IMR-90 (cell line): Measurements from ENCODE around the gene SLC23A2. TPM values are rescaled to one million over a fixed set of nuclear protein-coding genes. Genes with fewer than 3 reads are reported as not detected.

Experiments
- ATAC-seq: fragments of 200-7000 bp; cut with Tn5 transposase; 2 replicates; pipeline ENCODE4 v1.9.1; 2020; ENCODE audit warnings: low read depth, mild to moderate bottlenecking, moderate library complexity
- BruUV-seq: library from RNA; stranded (reverse); fragments of 400-500 nt; replicated peaks from 2 replicates; lab custom pipeline; 2021; lab: Mats Ljungman, UMichigan
- CTCF ChIA-PET: fragments of 300-600 bp; formaldehyde crosslinking; extraction: SDS; loops from one replicate; lab custom pipeline; 2021; ENCODE audit warnings: antibody characterized with exemption; lab: Yijun Ruan, JAX
- POLR2A ChIA-PET: fragments of 300-600 bp; sonication (Branson Sonifier 250); formaldehyde crosslinking; loops from one replicate; lab custom pipeline; 2022; ENCODE audit warnings: antibody characterized with exemption; ENCODE audit not compliant: unreplicated experiment; lab: Charles Lee
- DNase-seq: peaks from one replicate; pipeline ENCODE4 v3.0.0; 2013
- H2AFZ ChIP-seq: replicated peaks from 2 replicates; pipeline ENCODE3; 2013; ENCODE audit warnings: low read length, mild to moderate bottlenecking; ENCODE audit not compliant: poor library complexity
- H2AK5ac ChIP-seq: 2 replicates; pipeline ENCODE4 v1.6.1; 2013; ENCODE audit warnings: low read depth, low read length, inconsistent platforms
- H2AK9ac ChIP-seq: replicated peaks from 2 replicates; pipeline ENCODE3; 2013; ENCODE audit warnings: mild to moderate bottlenecking, low read depth, low read length, moderate library complexity; ENCODE audit not compliant: poor library complexity
- H2BK120ac ChIP-seq: 2 replicates; pipeline ENCODE4 v1.6.1; 2013; ENCODE audit warnings: low read depth, low read length, inconsistent platforms
- H2BK15ac ChIP-seq: 3 replicates; pipeline ENCODE4 v1.6.1; 2013; ENCODE audit warnings: low read depth, low read length, inconsistent platforms
- H2BK20ac ChIP-seq: 2 replicates; pipeline ENCODE4 v1.6.1; 2013; ENCODE audit warnings: low read depth, mild to moderate bottlenecking, inconsistent platforms, low read length, moderate library complexity
- H2BK5ac ChIP-seq: 2 replicates; pipeline ENCODE4 v1.6.1; 2013; ENCODE audit warnings: mild to moderate bottlenecking, low read depth, low read length, inconsistent platforms; ENCODE audit not compliant: poor library complexity, severe bottlenecking
- H3K14ac ChIP-seq: replicated peaks from 2 replicates; pipeline ENCODE4 v1.6.1; 2013; ENCODE audit warnings: low read depth, low read length, inconsistent platforms
- H3K18ac ChIP-seq: 2 replicates; pipeline ENCODE4 v1.6.1; 2013; ENCODE audit warnings: low read depth, low read length, control low read depth
- H3K23ac ChIP-seq: 2 replicates; pipeline ENCODE4 v1.6.1; 2013; ENCODE audit warnings: low read depth, low read length, inconsistent platforms
- H3K27ac ChIP-seq: 2 replicates; pipeline ENCODE4 v1.5.1; 2013; ENCODE audit warnings: mild to moderate bottlenecking, control low read depth, low read length; ENCODE audit not compliant: insufficient read depth
- H3K27me3 ChIP-seq: 2 replicates; pipeline ENCODE4 v1.6.1; 2013; ENCODE audit warnings: low read length; ENCODE audit not compliant: control insufficient read depth, insufficient read depth
- H3K36me3 ChIP-seq: 2 replicates; pipeline ENCODE4 v1.6.1; 2013; ENCODE audit warnings: low read length, mixed read lengths; ENCODE audit not compliant: control insufficient read depth, insufficient read depth
- H3K4ac ChIP-seq: 2 replicates; pipeline ENCODE4 v1.6.1; 2013; ENCODE audit warnings: low read depth, low read length, inconsistent platforms
- H3K4me1 ChIP-seq: 2 replicates; pipeline ENCODE4 v1.6.1; 2013; ENCODE audit warnings: low read length, mixed read lengths; ENCODE audit not compliant: control insufficient read depth, insufficient read depth
- H3K4me2 ChIP-seq: 2 replicates; pipeline ENCODE4 v1.6.1; 2013; ENCODE audit warnings: low read depth, mild to moderate bottlenecking, control low read depth, low read length, moderate library complexity
- H3K4me3 ChIP-seq: 2 replicates; pipeline ENCODE4 v1.5.1; 2013; ENCODE audit warnings: low read depth, mild to moderate bottlenecking, control low read depth, low read length, moderate library complexity; ENCODE audit not compliant: insufficient read depth
- H3K56ac ChIP-seq: 2 replicates; pipeline ENCODE4 v1.6.1; 2013; ENCODE audit warnings: low read length, inconsistent platforms; ENCODE audit not compliant: insufficient read depth; ENCODE audit errors: extremely low read depth
- H3K79me1 ChIP-seq, 2 experiments: 2 replicates each; pipeline ENCODE4 v1.6.1; 2013; ENCODE audit warnings: low read length in 2 of 2, inconsistent platforms in 1 of 2, low read depth in 1 of 2
- H3K9ac ChIP-seq: 2 replicates; pipeline ENCODE4 v1.6.1; 2013; ENCODE audit warnings: low read depth, low read length, control low read depth
- H3K9me1 ChIP-seq: 2 replicates; pipeline ENCODE4 v1.6.1; 2013; ENCODE audit warnings: low read length, inconsistent platforms; ENCODE audit not compliant: insufficient read depth
- H3K9me3 ChIP-seq: 2 replicates; pipeline ENCODE4 v1.6.1; 2013; ENCODE audit warnings: low read length; ENCODE audit not compliant: control insufficient read depth, insufficient read depth
- H4K20me1 ChIP-seq: 2 replicates; pipeline ENCODE4 v1.6.1; 2013; ENCODE audit warnings: low read length, inconsistent platforms; ENCODE audit not compliant: insufficient read depth
- H4K5ac ChIP-seq: 2 replicates; pipeline ENCODE4 v1.6.1; 2013; ENCODE audit warnings: mild to moderate bottlenecking, low read depth, low read length, control low read depth
- H4K8ac ChIP-seq, 2 experiments: 2 replicates each; pipeline ENCODE4 v1.6.1; 2013; ENCODE audit warnings: low read depth in 2 of 2, low read length in 2 of 2, control low read depth in 1 of 2, inconsistent platforms in 1 of 2
- H4K91ac ChIP-seq: 2 replicates; pipeline ENCODE4 v1.6.1; 2013; ENCODE audit warnings: low read depth, low read length, inconsistent platforms; ENCODE audit not compliant: insufficient read depth
- CEBPB ChIP-seq: IDR thresholded peaks from 2 replicates; pipeline ENCODE4 v1.6.1; 2012; ENCODE audit warnings: low read depth, low read length, improper control_type of control experiment
- CHD1 ChIP-seq: IDR thresholded peaks from 2 replicates; pipeline ENCODE4 v1.6.1; 2012; ENCODE audit warnings: low read depth, low read length, improper control_type of control experiment
- WGBS, 2 experiments: methylation state at CpG; one replicate each; pipeline versions ENCODE4 v1.1.5 to v1.1.7; 2013; ENCODE audit warnings: missing lambda C conversion rate in 2 of 2; ENCODE audit not compliant: insufficient read length in 1 of 2; ENCODE audit errors: extremely low coverage in 2 of 2; 5-methylcytosine and 5-hydroxymethylcytosine counted together
- dilution Hi-C: fragments of 300-500 bp; cut with HindIII; formaldehyde crosslinking; loops from one replicate; pipeline ENCODE4 v1.14.3; 2018; ENCODE audit warnings: low sequenced_read_pairs; ENCODE audit not compliant: unreplicated experiment
- in situ Hi-C: fragments of 300-500 bp; cut with MboI; formaldehyde crosslinking; loops from 3 replicates; pipeline ENCODE4 v1.14.3; 2019; ENCODE audit warnings: low sequenced_read_pairs, inconsistent platforms, mixed read lengths
- intact Hi-C: fragments of 100-400 bp; cut with micrococcal nuclease; formaldehyde crosslinking; loops from 2 replicates; pipeline ENCODE4 v1.10.0; 2022
- polyA plus RNA-seq, 3 experiments: library from polyadenylated mRNA; depleted of rRNA; stranded (reverse); fragments of >200 nt; gene quantifications; 2 replicates each; pipeline ENCODE4 v1.2.3, GENCODE V29; 2012; ENCODE audit warnings: low replicate concordance in 1 of 3
- total RNA-seq: library from RNA; depleted of rRNA; stranded (reverse); fragments of >200 nt; gene quantifications from 2 replicates; pipeline ENCODE4 v1.2.3, GENCODE V29; 2012

SLC23A2 gene
- total and polyA plus RNA-seq, 2 of the 4 experiments (the other 2 are of a cell fraction) = 10.2 to 14.4 TPM

DNA sequence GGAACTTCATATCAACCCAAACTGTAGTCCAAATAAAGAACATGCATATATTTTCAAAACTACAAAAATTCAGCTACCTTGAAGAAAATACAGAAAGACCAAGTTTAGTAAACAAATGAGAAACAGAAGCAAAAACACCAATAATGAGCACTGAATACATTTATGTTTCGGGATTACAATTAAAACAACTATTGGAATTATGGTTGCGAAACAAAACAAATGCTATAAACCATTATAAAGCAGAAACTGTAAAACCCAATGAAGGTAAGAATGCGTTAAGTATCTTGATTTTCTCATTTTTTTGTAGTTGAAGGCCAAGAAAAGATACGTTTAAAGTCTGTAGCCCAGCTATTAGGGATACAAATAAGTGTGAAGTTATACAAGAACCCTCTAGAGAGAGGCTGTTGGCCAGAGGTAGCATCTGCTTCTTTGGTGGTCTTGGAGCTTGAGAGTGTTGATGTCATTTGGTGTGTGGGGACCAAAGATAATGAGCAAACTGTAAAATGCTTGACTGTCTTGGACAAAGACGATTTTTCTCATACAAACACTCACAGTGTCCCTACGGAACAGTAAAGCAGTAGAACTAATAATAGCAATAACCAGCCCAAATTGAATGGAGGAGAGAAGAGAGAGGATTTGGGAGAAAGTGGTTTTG, 168.1 kb downstream of the SLC23A2 start:
- BruUV-seq = no TSS peak
- Histone ChIP-seq H3K27ac (no peak overlapping the region), H3K79me1 (no peaks in the 10 kb centered on the region), H2BK5ac (no peak overlapping the region), H3K56ac (no peak overlapping the region), H2AK9ac (no peak overlapping the region), H3K9me3 (no peaks in the 10 kb centered on the region), H4K8ac (no peak overlapping the region), H4K5ac (no peak overlapping the region), H2AK5ac (no peak overlapping the region), H3K4me1 (peaks cover 12% of the 10 kb centered on the region; the same call in 1 of the 2 replicates), H3K14ac (no peak overlapping the region), H3K23ac (no peak overlapping the region), H3K36me3 (no peaks in the 10 kb centered on the region), H3K9ac (no peak overlapping the region), H2BK120ac (no peak overlapping the region), H2BK20ac (no peak overlapping the region), H2BK15ac (no peak overlapping the region), H4K20me1 (no peaks in the 10 kb centered on the region), H3K4me3 (no peak overlapping the region), H3K9me1 (peaks cover 16% of the 10 kb centered on the region), H3K4ac (no peak overlapping the region), H4K91ac (no peak overlapping the region), H3K27me3 (no peaks in the 10 kb centered on the region; the same call in none of the 2 replicates), H3K18ac (no peak overlapping the region), H3K4me2 (no peak overlapping the region), H2AFZ (no peak overlapping the region)
- DNase-seq (no peak), ATAC-seq (no peak)
- ChIA-PET POLR2A (no interaction called here), CTCF (no interaction called here)
- intact Hi-C loops = no loop called here
- in situ Hi-C loops = no loop called here
- dilution Hi-C loops = no loop called here
- TF ChIP-seq CEBPB (peak; percentile 58; the same call in 1 of the 2 replicates), CHD1 (no peak)
- WGBS, 2 experiments = 17% methylated on average over 1 of the region's 6 CpGs; no CpG with 5 or more reads in 1 of the 2 experiments
